Stimulated activated naive CD4-positive, alpha-beta T cell (primary cell): Measurements from ENCODE around the gene WHAMM.
"Not testable (repeated sequence)": the region's sequence is repeated elsewhere in the genome, so short reads cannot be mapped to it uniquely, and the experiment has no call there.

Source experiments
- DNase-seq, 6 experiments: peaks; one replicate each; lab custom pipeline; 2025; lab: John Stamatoyannopoulos, UW

The WHAMM gene

GRCh38 chr15:82839136-82839535 is 29.7 kb downstream of the WHAMM start:
- DNase-seq, result no peak

DNA sequence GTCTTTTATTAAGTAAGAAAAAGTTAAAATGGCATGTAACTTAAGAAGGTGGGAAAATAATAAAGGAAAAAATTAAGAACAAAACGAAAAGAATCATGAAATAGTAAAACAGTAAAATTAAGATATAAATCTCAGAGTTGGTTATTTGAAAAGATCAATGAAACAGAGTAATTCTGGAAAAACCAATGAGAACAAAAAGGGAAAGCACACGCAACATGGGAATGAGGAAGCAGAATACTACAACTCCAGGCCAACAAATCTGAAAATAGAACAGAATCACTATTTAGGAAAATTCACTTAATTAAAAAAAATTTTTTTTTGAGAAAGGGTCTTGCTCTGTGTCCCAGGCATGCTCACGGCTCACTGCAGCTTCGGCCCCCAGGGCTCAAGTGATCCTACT is 30.7 kb downstream of the WHAMM start:
- DNase-seq, result no peak

DNA sequence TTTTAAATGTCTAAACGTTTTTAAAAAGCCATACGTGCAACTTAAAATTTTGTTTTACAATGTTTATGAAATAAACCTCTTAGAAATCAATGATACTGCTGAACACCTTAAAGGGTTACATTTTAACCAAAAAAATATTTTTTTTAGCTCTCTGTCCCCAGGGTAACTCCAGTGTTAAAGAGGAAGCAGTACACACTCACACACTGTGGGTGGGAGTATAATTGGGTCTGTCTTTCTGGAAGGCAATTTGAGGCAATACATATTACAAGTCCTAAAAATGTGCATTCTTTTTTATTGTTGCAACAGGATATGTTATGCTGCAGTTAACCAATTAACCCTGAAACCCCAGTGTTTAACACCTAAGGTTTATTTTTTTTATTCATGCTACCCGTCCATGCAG is 34.1 kb downstream of the WHAMM start:
- no peak for DNase-seq

DNA sequence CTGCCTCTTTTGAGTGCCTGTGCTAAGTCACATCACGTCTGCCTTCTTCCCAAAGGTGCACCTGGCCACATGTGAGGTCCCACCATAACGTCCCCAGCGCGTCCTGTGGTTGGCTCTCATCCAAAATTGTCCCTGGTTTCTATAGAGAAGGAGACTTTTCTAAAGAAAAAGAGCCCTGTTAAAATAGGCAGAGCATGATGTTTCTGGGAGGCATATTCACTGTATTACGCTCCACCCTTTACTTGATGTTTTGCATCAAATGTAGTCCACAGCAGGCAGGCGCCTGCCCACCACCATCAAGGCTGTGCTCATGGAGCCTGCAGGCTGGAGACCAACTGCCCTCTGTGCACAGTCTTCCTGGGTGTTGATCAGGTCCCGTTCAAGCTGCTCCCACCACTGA is 36.3 kb downstream of the WHAMM start:
- DNase-seq, result no peak

- no peak for DNase-seq
Measured at GRCh38 chr15:82846621-82847020, 37.2 kb downstream of the WHAMM start.

DNA sequence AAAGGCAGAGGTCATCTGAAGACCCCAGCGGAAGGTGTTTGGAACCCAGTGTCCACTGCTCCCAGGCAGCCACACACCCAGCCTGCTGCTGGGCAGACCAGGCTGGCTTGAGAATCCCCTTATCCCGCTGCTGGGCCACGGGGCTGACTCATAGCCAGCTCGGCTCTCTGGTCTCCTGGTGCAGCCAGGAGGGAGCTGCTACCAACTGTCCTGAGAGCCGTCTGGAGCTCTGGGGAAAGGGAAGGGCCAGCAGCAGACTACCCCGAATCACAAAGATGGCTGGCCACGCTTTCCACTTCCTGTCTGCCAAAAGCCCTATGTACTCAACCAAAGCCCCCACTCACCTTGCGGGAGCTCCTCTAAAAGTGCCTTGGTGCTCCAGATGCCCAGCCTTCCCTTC is 38.3 kb downstream of the WHAMM start:
- DNase-seq, result no peak

DNA sequence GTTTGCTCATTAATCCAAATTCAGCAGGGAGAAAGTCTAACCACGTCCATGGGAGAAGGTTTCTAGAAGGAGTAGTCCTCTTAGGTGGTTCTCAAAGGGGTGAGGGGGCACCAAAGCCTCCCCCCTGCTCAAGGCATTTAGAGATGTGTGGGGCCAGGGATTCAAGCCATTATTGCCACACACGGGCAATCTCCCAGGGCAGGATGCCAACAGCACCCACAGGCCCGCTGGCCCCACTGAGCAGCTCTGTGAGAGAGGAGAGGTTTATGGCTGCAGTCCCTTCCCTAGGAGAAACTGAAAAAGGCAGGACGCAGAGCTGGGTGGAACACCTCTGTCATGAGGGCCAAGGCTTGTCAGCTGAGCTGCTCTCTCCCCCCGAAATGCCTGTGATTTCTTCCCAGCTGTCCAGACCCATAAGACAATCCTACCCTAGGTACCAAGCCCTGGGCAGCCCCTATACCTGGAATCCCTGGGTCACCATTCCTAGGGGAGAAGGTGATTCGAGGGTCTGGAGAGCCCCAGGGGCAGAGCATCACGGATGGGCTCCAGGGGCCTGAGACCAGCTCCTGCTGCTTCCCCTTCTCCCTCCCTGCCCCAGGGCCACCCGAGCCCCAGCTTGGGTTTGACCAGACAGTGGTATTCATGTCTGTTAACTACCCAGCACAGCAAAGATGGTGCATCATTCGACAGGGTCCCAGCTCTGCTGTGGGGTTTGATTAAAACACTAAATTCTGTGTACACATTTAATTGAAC is 39.0 kb downstream of the WHAMM start:
- DNase-seq, result no peak

GRCh38 chr15:82849556-82850512 is 40.4 kb downstream of the WHAMM start:
- DNase-seq, result peak in 4 of 6 experiments; percentile 8 to 33 (median 17)

- no peak for DNase-seq
Measured at GRCh38 chr15:82850731-82851130, 41.3 kb downstream of the WHAMM start.

DNA sequence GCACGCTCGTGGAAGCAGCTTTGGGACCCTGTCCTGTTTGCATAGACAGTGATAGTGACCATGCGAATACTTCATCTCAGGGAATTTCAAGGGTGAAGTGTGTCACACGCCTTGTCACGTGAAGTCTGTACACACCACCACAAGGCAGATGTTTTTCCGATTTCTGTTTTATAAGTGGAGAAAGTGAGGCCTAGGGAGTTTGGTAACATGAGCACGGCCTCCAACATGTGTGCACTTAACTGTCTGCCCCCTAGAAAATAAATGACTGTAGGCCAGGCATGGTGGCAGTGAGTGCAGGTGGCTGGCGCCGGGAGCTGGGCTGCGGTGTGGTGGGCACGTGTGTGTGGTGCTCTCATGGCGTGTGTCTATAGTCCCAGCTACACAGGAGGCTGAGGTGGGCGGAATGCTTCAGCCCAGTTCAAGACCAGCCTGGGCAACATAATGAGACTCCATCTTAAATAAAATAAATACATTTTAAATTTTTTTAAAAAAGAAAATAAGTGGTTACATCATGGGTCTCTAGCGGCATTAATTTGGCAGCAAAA is 42.0 kb downstream of the WHAMM start:
- no peak for DNase-seq

- no peak for DNase-seq
Measured at GRCh38 chr15:82851981-82852511, 42.6 kb downstream of the WHAMM start.

DNA sequence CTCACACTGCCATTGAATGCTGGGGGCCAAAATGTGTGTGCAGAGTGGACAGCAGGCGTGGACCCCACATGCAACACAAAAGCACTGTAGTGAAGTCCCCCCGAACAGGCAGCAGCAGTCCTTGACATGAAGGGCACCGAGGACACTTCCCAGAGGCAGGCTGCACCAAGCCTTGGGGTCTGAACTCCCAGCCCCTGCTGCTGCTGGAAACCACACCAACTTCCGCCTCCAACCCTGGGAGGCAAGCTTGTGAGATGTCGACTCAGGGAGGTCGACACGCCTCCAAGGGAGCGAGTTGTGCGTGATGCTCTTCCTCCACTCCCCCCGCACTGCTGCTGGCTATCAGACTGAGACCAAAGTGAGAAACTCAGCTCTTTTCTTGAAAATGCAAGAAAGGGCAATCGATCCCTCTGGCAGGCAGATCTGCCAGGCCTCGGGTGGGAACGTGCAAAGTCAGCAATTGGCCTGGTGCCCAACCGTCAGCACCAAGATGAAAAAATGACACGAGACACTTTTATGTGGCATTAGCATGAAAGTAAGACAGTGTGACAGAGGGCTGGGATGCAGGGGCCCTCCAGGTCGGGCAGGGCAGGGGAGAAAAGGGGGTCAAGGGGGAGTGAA is 43.6 kb downstream of the WHAMM start:
- peak in 2 of 6 experiments; percentile 1 to 2 for DNase-seq

DNA sequence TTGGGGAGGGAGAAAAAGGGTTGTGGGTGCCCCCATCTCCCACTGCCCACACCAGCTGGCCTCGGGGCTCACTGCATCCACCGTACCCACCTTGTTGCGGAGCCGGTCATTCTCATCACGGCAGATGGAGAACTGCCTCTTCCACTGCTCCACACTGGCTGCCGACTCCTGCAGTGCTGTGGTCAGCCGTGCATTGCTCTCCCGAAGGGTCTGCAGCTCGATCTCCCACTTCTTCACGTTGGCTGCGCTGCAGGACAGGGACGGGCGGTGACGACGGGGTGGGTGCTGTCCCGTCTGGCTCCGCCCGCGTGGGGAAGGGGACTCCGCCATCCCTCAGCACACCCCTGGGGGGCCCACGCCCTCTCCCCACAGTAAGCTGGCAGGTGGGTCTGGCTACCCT is 45.1 kb downstream of the WHAMM start:
- no peak for DNase-seq

- no peak for DNase-seq
Measured at GRCh38 chr15:82855286-82856100, 46.1 kb downstream of the WHAMM start.

DNA sequence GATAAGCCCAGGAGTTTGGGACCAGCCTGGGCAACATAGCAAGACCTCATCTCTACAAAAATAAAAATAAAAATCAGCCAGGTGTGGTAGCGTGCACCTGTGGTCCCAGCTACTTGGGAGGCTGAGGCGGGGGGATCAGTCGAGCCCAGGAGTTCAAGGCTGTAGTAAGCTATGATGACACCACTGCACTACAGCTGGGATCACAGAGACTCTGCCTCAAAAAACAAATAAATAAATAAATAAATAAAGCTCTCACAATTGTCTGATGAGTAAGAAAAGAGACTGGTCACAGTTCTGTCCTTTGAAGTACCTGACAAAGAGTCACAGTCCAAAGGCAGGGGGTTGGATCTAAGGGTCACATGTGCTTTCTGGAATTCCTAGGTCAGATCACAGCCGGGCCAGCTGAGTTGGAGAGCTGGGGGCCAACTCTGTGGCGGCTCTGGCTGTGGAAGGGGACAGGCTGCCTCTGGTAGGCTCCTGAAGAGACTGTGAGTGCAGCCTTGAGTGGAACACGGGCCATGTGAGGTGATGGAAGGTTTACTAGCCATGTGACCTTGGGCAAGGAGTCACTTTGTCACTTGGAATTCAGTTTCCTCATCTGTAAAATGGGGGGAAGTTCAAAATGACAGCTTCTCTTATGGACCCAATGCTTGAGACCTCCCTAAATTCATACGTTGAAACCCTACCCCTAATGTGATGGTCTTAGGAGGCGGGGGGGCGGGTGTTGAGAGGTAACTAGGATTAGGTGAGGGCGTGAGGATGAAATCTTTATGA is 47.2 kb downstream of the WHAMM start:
- DNase-seq, result no peak

DNA sequence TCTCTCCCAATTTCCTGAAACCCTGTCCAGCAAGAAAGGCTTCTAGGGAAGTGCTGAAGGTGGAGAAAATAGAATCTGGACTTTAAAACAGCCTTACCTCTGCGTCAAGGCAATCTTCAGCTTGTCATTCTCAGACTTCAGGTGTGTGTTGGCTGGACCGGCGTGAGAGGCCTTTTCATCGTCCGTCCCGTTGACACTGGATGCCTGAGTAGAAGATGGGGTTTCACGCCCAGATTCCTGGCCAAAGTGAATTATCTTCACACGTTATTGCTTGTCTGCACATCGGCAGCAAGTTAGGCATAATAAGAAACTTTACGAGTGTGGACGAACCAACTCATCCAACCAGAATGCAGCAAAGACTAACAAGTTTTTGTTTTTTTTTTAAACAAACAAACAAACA is 49.5 kb downstream of the WHAMM start:
- no peak for DNase-seq

DNA sequence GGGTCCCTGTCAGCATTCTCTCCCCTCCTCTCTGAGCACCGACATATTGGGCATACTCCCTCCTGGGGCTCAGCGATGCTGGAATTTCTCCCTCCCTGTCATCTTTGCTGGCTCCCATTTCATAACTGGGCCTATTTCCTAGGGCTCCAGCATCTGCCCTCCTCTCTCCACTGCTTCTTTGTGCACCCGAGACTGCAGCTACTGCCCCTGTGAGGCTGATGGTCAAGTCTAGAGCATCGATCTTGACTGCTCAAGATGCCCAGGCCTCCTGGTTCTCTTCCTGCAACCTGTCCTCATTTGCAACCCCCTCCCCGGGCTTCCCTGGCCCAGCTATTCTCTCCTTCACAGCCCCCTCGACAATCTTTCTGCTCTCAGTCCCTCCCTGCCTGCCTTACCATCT is 53.5 kb downstream of the WHAMM start:
- no peak for DNase-seq

- no peak for DNase-seq
Measured at GRCh38 chr15:82864967-82865366, 55.5 kb downstream of the WHAMM start.

DNA sequence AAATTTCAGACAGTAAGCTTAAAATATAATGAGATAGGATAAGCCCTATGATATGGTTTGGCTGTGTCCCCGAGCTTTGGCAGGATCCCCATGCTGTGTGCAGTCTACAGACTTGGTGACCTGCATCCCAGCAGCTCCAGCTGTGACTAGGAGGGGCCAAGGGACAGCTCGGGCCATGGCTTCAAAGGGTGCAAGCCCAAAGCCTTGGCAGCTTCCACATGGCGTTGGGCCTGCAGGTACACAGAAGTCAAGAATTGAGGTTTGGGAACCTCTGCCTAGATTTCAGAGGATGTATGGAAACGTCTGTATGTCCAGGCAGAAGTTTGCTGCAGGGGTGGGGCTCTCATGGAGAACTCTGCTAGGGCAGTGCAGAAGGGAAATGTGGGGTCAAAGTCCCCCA is 56.2 kb downstream of the WHAMM start:
- not testable (repeated sequence) for DNase-seq

GRCh38 chr15:82865981-82866380 is 56.6 kb downstream of the WHAMM start:
- DNase-seq, result not testable (repeated sequence)
